Amniotic epithelial cell (primary cell): ENCODE measurements around the gene CYP2A7.
A peak's percentile ranks its signal among the peaks of the same experiment; 100 is the strongest.
"Not testable (repeated sequence)": the region's sequence is repeated elsewhere in the genome, so short reads cannot be mapped to it uniquely, and the experiment has no call there.

Experiments used
- DNase-seq: peaks from one replicate; pipeline ENCODE4 v3.0.0-alpha.2; 2010; ENCODE audit warnings: low read depth

Gene CYP2A7, protein sequence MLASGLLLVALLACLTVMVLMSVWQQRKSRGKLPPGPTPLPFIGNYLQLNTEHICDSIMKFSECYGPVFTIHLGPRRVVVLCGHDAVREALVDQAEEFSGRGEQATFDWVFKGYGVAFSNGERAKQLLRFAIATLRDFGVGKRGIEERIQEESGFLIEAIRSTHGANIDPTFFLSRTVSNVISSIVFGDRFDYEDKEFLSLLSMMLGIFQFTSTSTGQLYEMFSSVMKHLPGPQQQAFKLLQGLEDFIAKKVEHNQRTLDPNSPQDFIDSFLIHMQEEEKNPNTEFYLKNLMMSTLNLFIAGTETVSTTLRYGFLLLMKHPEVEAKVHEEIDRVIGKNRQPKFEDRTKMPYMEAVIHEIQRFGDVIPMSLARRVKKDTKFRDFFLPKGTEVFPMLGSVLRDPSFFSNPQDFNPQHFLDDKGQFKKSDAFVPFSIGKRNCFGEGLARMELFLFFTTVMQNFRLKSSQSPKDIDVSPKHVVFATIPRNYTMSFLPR

DNA sequence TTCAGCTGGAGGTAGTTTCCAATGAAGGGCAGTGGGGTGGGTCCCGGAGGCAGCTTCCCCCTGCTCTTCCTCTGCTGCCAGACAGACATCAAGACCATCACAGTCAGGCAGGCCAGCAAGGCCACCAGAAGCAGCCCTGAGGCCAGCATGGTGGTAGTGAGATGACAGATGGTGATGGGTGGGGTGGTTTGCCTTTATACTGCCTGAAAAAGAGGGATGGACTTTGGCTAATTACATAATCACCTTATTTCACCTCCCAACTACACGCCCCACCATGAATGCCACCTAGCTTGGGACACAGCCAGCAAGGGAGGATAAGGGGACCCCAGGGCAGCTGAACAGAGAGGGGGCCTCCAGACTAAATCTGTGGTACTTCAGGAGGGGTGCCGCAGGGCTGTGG, at the start of gene CYP2A7:
TSS of gene CYP2A7 (minus strand) at position 170 of the 400 bp plus-strand sequence. CDS start at position 149, 21 bp downstream.
- DNase-seq: not testable (repeated sequence)

DNA sequence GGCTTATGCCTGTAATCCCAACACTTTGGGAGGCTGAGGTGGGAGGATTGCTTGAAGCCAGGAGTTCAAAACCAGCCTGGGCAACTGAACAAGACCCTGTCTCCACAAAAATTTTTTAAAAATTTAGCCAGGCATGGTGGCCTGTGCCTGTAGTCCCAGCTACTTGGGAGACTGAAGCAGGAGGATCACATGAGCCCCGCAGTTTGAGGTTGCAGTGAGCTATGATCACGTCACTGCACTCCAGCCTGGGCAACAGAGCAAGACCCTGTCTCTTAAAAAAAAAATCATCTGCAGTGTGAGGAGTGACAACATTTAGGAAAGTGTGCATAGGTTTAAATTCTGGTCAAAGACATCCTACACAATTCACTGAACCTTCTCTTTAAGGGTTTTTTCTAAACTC, 48.8 kb upstream of the CYP2A7 start:
- not testable (repeated sequence) for DNase-seq

DNA sequence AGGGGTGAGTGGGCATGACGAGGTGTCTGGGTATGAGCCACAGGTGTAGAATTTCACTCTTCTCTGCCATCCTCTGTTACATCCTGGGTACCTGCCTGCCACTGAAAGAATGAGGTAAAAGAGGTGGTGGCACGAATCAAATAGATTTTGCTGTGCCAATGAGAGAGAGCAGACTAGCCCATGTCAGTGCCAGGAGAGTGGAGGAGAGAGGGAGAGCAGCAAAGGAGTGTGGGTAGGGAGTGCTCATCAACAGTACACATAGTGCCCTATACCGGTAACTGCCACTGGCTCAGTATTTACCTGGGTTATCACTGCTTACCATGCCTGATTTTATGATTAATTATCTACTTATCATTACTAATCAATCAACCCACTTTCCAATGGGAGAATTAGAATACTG, 47.9 kb upstream of the CYP2A7 start:
- not testable (repeated sequence) for DNase-seq

DNA sequence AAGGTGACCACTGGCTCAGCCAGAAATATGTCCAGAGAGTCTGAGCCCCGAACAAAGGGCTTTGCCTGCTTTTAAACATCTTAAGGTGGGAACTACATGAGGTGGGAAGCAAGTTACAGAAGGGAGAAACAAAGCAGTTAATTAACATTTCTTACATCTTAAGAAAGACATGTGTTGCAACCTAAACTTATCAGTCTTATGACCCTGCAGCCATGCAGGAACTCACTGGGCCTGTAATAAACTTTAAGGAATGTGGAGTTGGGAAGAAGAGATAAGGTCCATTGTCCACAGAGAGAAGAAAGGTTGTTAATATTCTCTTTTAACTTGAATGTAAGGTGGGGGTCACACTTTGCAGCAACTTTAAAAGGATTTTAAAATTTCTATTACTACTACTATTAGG, 46.8 kb upstream of the CYP2A7 start:
- peak; percentile 67 for DNase-seq

DNA sequence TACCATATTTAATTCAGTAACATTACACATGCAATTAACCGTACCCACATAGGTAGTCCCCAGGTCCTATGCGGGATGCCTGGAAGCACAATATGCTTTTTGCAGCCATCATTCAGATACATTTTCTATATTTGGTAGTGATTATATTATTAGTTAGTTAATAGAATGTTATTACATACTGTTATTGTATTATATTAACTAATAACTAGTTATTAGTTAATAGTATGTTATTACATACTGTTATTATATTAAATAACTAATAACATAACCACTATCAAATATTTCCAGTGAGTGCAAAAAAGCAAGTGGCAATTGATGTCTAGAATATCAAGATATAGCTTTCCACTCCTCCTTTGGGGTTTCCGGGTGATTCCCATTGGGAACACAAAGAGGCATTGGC, 45.5 kb upstream of the CYP2A7 start:
- no peak for DNase-seq

DNA sequence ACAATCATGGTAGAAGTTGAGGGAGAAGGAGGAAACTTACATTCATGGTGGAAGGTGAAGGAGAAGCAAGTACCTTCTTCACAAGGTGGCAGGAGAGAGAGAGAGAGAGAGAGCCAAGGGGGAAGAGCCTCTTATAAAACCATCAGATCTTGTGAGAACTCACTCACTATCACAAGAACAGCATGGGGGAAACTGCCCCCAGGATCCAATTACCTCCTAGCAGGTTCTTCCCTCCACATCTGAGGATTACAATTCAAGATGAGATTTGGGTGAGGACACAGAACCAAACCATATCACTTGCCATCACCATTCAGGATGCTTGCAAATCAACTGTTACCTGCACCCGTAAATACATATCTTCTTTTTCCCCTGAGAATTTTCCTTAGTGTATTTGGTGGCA, 44.2 kb upstream of the CYP2A7 start:
- not testable (repeated sequence) for DNase-seq

DNA sequence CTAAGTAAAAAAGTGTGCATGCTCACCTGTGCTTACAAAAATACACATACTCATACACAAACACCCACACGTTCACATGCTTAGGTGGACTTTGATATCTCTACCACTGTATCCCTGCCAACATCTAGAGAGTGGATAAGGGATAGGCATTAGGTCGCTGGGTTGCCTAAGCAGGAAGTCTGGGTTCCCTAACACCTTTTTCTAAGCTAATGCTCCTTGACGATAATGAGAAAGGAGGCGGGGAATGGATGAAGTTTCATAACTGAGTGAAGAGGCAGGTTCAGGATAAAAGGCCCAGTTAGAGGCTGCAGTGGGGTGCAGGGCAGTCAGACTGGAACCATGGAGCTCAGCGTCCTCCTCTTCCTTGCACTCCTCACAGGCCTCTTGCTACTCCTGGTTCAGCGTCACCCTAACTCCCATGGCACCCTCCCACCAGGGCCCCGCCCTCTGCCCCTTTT, 41.9 kb upstream of the CYP2A7 start:
- DNase-seq: no peak

DNA sequence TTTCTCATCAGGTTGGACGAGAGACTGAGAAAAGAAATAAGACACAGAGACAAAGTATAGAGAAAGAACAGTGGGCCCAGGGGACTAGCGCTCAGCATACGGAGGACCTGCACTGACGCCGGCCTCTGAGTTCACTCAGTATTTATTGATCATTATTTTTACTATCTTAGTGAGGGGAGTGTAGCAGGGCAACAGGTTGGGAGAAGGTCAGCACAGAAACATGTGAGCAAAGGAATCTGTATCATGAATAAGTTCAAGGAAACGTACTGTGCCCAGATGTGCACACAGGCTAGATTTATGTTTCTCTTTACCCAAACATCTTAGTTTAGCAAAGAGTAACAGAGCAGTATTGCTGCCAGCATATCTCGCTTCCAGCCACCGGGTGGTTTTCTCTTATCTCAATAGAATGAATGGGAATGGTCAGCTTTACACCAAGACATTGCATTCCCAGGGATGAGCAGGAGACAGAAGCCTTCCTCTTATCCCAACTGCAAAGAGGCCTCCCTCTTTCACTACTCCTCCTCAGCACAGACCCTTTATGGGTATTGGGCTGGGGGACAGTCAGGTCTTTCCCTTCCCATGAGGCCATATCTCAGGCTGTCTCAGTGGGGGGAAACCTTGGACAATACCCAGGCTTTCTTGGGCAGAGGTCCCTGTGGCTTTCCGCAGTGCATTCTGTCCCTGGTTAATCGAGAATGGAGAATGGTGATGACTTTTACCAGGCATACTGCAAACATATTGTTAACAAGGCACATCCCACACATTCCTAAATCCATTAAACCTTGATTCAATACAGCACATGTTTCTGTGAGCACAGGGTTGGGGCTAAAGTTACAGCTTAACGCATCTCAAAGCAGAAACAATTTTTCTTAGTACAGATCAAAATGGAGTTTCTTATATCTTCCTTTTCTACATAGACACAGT, 40.5 kb upstream of the CYP2A7 start:
- DNase-seq: peak; percentile 93

DNA sequence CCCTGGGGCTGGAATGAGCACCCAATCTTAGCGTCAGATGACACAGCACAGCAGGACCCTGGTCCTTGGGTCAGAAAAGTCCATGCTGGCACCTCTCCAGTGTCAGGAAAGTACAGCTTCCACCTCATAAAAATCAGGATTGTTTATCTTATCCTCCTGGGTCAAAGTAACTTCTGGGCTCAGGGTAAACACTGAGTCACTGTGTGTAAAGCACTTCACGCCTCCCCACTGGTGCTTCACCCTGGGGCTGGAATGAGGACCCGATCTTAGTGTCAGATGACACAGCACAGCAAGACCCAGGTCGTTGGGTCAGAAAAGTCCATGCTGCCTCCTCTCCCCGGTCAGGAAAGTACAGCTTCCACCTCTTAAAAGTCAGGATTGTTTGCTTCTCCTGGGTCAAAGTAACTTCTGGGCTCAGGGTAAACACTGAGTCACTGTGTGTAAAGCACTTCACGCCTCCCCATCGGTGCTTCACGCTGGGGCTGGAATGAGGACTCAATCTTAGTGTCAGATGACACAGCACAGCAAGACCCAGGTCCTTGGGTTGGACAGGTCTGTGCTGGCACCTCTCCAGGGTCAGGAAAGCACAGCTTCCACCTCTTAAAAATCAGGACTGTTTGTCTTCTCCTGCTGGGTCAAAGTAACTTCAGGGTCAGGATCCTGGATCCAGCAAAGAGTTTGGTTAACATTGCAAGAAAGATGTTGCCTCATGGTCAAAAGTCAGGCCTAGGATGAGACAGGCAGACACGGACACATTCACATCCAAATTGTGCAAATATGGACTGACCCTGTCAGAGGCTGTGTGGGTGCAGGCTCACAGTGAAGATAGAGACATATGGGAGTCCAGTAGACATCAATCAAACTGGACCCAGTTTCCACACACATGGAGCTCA, 39.2 kb upstream of the CYP2A7 start:
- DNase-seq: peak; percentile 75

DNA sequence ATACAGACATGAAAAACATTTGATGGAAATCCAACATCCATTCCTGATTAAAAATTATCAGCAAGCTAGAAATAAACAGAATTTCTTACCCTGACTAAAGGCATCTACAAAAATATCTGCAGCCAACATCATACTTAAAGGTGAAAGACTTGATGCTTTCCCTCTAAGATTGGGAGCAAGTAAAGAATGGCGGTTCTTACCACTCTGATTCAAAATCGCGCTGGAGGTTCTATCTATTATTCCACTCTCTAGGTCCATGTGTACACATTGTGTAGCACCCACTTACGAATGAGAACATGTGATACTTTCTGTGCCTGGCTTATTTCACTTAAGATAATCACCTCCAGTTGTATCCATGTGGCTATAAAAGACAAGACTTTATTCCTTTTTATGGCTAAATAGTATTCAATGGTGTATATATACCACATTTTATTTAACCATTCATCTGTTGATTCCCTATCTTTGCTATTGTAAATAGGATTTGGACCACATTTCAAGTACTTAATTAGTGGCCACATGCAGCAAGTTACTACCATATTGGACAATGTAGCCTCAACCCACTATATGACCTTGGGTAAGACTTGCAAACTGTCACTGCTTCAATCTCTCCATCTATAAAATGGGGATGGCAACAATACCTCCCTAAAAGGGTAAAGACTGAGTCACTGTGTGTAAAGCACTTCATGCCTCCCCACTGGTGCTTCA, 38.4 kb upstream of the CYP2A7 start:
- DNase-seq: no peak

DNA sequence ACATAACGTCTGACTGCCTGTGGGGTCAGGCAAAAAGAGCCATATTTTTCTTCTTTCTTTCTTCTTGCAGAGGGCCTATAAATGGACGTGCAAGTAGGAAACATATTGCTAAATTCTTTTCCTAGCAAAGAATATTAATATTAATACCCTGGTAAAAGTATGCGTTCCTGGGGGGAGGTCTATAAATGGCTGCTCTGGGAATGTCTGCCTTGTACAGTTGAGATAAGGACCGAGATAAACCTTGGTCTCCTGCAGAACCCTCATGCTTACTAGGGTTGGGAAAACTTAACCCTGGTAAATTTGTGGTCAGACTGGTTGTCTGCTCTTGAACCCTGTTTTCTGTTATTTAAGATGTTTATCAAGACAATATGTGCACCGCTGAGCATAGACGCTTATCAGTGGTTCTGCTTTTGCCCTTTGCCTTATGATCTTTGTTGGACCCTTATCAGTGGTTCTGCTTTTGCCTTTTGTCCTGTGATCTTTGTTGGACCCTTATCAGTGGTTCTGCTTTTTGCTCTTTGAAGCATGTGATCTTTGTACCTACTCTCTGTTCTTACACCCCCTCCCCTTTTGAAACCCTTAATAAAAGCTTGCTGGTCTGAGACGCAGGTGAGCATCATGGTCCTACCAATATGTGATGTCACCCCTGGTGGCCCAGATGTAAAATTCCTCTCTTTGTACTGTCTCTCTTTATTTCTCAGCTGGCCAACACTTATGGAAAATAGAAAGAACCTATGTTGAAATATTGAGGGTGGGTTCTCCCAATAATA, 37.7 kb upstream of the CYP2A7 start:
- DNase-seq: not testable (repeated sequence)

DNA sequence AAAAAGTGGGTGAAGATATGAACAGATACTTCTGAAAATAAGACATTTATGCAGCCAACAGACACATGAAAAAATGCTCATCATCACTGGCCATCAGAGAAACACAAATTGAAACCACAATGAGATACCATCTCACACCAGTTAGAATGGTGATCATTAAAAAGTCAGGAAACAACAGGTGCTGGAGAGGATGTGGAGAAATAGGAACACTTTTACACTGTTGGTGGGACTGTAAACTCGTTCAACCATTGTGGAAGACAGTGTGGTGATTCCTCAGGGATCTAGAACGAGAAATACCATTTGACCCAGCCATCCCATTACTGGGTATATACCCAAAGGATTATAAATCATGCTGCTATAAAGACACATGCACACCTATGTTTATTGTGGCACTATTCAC, 36.3 kb upstream of the CYP2A7 start:
- DNase-seq: not testable (repeated sequence)

DNA sequence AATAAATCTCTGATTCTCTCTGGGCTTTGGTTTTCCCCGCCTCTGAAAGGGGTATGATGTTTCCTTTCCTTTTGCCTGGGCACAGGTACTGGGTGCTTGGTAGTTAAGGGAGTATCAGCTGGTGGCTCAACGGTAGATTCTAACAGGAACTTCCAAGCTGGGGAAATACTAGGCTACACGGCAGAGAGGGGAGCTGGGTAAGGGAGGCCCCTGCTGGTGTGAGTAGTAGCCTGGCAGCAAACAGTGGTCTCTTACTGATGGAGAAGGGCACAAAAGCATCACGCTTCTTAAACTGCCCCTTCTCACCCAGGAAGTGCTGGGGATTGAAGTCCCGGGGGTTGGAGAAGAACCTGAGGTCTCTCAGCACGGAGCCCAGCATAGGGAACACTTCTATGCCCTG, 26.9 kb upstream of the CYP2A7 start:
- no peak for DNase-seq

DNA sequence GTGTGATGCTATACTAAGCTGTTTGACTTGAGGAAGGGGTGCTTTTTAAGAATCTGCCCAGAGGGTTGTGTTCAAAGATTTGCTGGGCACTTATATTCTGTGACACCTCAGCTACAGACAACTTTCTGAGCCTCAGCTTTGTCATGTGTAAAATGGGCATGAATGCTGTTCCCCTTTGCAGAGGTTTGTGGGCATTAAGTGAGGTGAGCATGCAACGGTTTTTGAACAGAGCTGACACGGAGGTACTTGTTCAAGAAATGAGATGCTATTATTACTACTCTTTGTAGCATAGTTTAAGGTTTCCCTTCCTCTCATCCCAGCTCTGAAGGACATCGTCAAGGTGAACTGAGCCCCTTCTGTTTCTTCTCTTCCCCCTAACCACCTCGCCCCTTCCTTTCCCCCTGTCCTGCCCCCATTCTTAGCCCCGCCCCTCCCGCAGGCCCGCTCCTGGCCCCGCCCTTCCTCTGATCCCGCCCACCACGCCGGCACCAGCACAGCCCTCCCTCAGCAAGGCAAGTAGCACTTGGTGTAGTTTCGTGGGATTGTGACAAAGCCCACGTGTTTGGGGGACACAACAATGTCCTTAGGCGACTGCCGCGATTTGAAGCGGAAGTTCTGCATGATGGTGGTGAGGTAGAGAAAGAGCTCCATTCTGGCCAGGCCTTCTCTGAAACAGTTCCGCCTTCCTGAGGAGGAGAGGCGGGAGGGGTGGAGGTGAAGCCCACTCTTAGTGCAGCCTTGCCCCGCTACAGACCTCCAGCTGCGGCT, 26.1 kb upstream of the CYP2A7 start:
- DNase-seq: no peak

DNA sequence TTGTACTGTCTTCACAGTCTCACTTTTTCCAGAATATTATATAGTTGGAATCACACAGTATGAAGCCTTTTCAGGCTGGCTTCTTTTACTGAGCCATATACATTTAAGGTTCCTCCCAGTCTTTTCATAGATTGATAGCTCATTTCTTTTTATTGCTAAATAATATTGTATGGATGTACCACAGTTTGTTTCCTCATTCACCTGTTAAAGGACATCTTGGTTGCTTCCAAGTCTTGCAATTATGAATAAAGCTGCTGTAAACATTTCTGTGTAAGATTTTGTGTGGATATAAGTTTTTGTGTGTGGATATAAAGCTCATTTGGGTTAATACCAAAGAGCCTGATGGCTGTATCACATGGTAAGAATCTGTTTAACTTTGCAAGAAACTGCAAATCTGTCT, 24.5 kb upstream of the CYP2A7 start:
- no peak for DNase-seq

DNA sequence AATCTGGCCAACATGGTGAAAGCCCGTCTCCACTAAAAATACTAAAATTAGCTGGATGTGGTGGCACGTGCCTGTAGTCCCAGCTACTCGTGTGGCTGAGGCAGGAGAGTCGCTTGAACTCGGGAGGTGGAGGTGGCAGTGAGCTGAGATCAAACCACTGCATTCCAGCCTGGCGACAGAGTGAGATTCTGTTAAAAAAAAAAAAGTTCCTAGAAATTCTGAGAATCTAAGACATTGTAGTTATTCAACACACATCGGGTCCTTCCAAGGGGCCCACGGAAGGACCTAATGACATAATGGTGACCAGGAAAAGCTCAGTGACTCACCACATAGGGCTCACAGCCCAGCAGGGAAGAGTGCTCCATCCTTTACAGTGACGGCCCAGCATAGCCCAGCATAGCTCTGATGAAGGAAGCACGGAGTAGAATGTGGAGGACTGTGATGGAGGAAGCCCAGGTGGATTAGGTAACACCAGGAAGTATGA, 22.7 kb upstream of the CYP2A7 start:
- DNase-seq: not testable (repeated sequence)

DNA sequence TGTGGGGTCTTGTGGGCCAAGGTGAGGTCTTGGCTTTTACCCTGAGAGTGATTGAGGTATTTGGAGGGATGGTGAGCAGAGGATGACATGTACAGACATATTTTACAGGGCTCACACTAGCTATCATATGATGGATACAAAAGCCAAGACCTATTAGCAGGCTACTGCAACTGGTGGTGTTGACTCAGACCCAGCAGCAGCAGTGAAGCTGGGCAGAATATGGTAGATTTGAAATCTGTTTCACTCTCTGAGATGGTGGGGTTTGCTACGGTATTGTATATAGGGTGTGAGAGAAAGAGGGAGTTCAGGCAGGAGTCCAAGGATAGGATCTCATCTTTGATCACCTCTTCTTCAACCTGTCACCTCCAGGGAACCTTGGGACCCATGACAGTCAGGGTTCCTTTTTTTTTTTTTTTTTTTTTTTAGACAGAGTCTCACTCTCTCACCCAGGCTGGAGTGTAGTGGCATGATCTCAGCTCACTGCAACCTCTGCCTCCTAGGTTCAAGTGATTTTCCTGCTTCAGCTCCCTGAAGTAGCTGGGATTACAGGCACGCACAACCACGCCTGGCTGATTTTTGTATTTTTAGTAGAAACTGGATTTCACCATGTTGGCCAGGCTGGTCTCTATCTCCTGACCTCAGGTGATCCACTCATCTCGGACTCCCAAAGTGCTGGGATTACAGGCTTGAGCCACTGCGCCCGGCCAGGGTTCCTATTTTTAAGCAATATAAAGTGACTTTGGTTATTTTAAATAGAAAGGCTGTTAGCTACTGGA, 20.1 kb upstream of the CYP2A7 start:
- not testable (repeated sequence) for DNase-seq

DNA sequence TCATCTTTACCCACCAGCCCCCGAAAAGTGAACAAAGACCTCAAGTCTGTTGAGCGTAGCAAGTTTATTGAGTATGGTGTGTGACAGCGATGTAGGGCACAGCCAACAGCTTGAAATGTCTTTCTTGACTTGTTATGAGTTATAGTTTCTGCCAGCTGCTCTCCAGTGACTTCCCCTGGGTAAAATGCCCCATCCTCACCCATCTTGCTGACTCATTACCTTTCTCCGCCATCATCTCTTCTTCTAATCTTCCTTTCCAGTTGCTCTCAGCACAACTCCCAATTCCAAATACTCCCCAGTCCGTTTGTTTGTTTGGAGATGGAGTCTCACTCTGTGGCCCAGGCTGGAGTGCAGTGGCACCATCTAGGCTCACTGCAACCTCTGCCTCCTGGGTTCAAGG, 18.5 kb upstream of the CYP2A7 start:
- DNase-seq: not testable (repeated sequence)
